Measurements from ENCODE around the gene C12orf42. TPM values are rescaled to one million over a fixed set of nuclear protein-coding genes. Genes with fewer than 3 reads are reported as not detected.

C12orf42 gene
- total RNA-seq, 1 experiment from 2014 or later: not detected

DNA sequence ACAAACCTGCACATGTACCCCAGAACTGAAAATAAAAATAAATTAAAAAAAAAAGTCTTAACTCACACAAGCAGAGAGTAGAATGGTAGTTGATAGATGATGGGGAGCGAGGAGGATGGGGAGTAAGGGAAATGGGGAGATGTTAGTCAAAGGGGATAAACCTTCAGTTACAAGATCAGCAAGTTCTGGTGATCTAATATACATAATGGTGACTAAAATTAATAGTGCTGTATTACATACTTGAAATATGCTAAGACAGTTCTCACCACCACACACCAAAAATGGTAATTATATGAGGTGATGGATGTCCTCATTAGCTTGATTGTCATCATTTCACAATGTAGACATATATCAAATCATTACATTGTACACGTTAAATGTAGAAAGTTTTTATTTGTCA, 3.2 kb upstream of the C12orf42 start:
- H3K18ac ChIP-seq (ENCODE audit: insufficient read length, low read depth, low read length): no peak overlapping the region
- Mint-ChIP-seq H3K36me3 (ENCODE audit: insufficient read depth in 1 of 3, low read depth in 3 of 3) (no peaks in the 10 kb centered on the region; a peak in 2 of 7 replicates), H3K9me3 (no peaks in the 10 kb centered on the region; a peak in 1 of 5 replicates), H3K4me3 (no peak overlapping the region), H3K27me3 (ENCODE audit: low read depth) (peaks cover 43% of the 10 kb centered on the region), H3K27ac (no peak overlapping the region), H3K4me1 (peaks cover 26 to 27% of the 10 kb centered on the region in 2 experiments)
- H3T11ph ChIP-seq (ENCODE audit: low read length): no peak overlapping the region
- H2AFZ ChIP-seq (ENCODE audit: low read length): no peak overlapping the region
- no peak overlapping the region for H4K8ac ChIP-seq (replicated peaks; ENCODE audit: insufficient read length, low read depth, low read length)
- no peak overlapping the region for H2AK5ac ChIP-seq (ENCODE audit: insufficient read length, low read length)
- H2BK20ac ChIP-seq (ENCODE audit: low read depth, low read length, poor library complexity, severe bottlenecking): no peak overlapping the region
- no peak overlapping the region for H2BK12ac ChIP-seq (ENCODE audit: insufficient read length, low read depth, low read length)
- H3K56ac ChIP-seq (ENCODE audit: insufficient read length, low read depth, low read length): no peak overlapping the region
- H3K23me2 ChIP-seq (ENCODE audit: insufficient read length, low read depth, low read length, poor library complexity, severe bottlenecking): peaks cover 6% of the 10 kb centered on the region
- no peak overlapping the region for H4K91ac ChIP-seq (ENCODE audit: insufficient read length, low read depth, low read length)
- H4K5ac ChIP-seq (ENCODE audit: insufficient read length, low read depth, low read length): no peak overlapping the region
- no peaks in the 10 kb centered on the region for H3K27me3 ChIP-seq (ENCODE audit: insufficient read depth, low read length)
- H3K9ac ChIP-seq (ENCODE audit: extremely low read depth, insufficient read length, low read length): no peak overlapping the region
- TF ChIP-seq, protein P1, sequence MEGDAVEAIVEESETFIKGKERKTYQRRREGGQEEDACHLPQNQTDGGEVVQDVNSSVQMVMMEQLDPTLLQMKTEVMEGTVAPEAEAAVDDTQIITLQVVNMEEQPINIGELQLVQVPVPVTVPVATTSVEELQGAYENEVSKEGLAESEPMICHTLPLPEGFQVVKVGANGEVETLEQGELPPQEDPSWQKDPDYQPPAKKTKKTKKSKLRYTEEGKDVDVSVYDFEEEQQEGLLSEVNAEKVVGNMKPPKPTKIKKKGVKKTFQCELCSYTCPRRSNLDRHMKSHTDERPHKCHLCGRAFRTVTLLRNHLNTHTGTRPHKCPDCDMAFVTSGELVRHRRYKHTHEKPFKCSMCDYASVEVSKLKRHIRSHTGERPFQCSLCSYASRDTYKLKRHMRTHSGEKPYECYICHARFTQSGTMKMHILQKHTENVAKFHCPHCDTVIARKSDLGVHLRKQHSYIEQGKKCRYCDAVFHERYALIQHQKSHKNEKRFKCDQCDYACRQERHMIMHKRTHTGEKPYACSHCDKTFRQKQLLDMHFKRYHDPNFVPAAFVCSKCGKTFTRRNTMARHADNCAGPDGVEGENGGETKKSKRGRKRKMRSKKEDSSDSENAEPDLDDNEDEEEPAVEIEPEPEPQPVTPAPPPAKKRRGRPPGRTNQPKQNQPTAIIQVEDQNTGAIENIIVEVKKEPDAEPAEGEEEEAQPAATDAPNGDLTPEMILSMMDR (conservative IDR thresholded peaks at IDR 0.05): no peak
- no peaks in the 10 kb centered on the region; the same call in 1 of the 2 replicates for H3K4me1 ChIP-seq (ENCODE audit: insufficient read depth, low read length)
- no peak overlapping the region for H3K4ac ChIP-seq (ENCODE audit: low read depth, low read length)
- no peaks in the 10 kb centered on the region for H3K79me2 ChIP-seq (ENCODE audit: insufficient read depth, low read length)
- H3K4me2 ChIP-seq (ENCODE audit: insufficient read depth, insufficient read length, low read length): no peak overlapping the region
- H3K23ac ChIP-seq (ENCODE audit: insufficient read length, low read depth, low read length): no peak overlapping the region
- H2BK120ac ChIP-seq (ENCODE audit: low read depth, low read length, poor library complexity, severe bottlenecking): no peak overlapping the region
- no peaks in the 10 kb centered on the region for H3K79me1 ChIP-seq (ENCODE audit: insufficient read depth, low read depth, low read length, poor library complexity, severe bottlenecking)
- no CpG with 5 or more reads among the region's 2 CpGs for WGBS (ENCODE audit: extremely low coverage, insufficient read length, low lambda C conversion rate)
- H3K27ac ChIP-seq (ENCODE audit: insufficient read length, low read depth, low read length): no peak overlapping the region
- DNase-seq: no peak
- no peaks in the 10 kb centered on the region for H3K9me3 ChIP-seq (ENCODE audit: control insufficient read depth, low read depth, low read length)
- H4K20me1 ChIP-seq (ENCODE audit: control insufficient read depth, insufficient read depth, insufficient read length): no peaks in the 10 kb centered on the region
- H3K14ac ChIP-seq (ENCODE audit: insufficient read depth, low read length): no peak overlapping the region
- H2BK15ac ChIP-seq (ENCODE audit: low read depth, low read length): no peak overlapping the region
- H2BK5ac ChIP-seq (ENCODE audit: insufficient read length, low read length): no peak overlapping the region
